ENCODE data around the gene TDRD15. TPM values are rescaled to one million over a fixed set of nuclear protein-coding genes. Genes with fewer than 3 reads are reported as not detected.
"Not testable (repeated sequence)": the region's sequence is repeated elsewhere in the genome, so short reads cannot be mapped to it uniquely, and the experiment has no call there.

TDRD15 gene
- polyA plus RNA-seq, 1 of the 3 experiments (the other 2 are of a cell fraction) = not detected

- TF ChIP-seq RAD21 (IDR thresholded peaks at IDR 0.05; ENCODE audit: low read length) (no peak), EZH2phosphoT487 (IDR thresholded peaks at IDR 0.05; ENCODE audit: borderline replicate concordance, low read depth) (no peak), SIN3A (IDR thresholded peaks at IDR 0.05; ENCODE audit: borderline replicate concordance, low read depth, low read length) (no peak), MEF2A (IDR thresholded peaks at IDR 0.05; ENCODE audit: borderline replicate concordance, low read depth) (no peak), FOXJ3 (CRISPR knock-in tag; IDR thresholded peaks at IDR 0.05) (no peak), TCF12 (IDR thresholded peaks at IDR 0.05) (no peak), CHD2 (IDR thresholded peaks at IDR 0.05; ENCODE audit: low read length, partially characterized antibody) (no peak)
These were observed 24.9 kb downstream of the TDRD15 start (continued) for GRCh38 chr2:21148718-21149117.

- CTCF ChIA-PET = interaction anchor here (0.6 kb wide), 1 partner anchor 26 kb away, joined by 3 read pairs; no protein-coding TSS in a partner anchor
- 26% methylated on average over 2 of the region's 2 CpGs for WGBS (ENCODE audit: low lambda C conversion rate)
- POLR2A ChIA-PET = not testable (repeated sequence)
These were observed 27.5 kb downstream of the TDRD15 start for GRCh38 chr2:21151234-21151633.

GRCh38 chr2:21155365-21156136, 31.8 kb downstream of the TDRD15 start:
- H3K79me2 ChIP-seq (ENCODE audit: insufficient read depth) = no peaks in the 10 kb centered on the region
- no peak for DNase-seq
- TF ChIP-seq SIN3A (IDR thresholded peaks at IDR 0.05; ENCODE audit: borderline replicate concordance, low read depth, low read length) (no peak), FOXM1 (IDR thresholded peaks at IDR 0.05; ENCODE audit: low read depth) (no peak), FOXJ3 (CRISPR knock-in tag; IDR thresholded peaks at IDR 0.05) (no peak), RXRA (IDR thresholded peaks at IDR 0.05; ENCODE audit: borderline replicate concordance, low read depth) (no peak), ELF1 (IDR thresholded peaks at IDR 0.05) (no peak), RCOR1 (IDR thresholded peaks at IDR 0.05; ENCODE audit: low read length) (no peak)
- H3K27me3 ChIP-seq (ENCODE audit: insufficient read depth) = no peaks in the 10 kb centered on the region
- POLR2A ChIA-PET = no interaction called here
- H3F3A ChIP-seq (replicated peaks; ENCODE audit: insufficient read depth) = no peaks in the 10 kb centered on the region
- CTCF ChIA-PET = interaction anchor here (1.4 to 2.1 kb wide), 3 partner anchors 9 to 374 kb away, joined by 3 to 6 read pairs (median 4); no protein-coding TSS in a partner anchor
- H3K4me3 ChIP-seq (ENCODE audit: low read depth in 2 of 2, low read length in 1 of 2) = no peak overlapping the region
- H3K36me3 ChIP-seq (replicated peaks in 1 of 2; ENCODE audit: control insufficient read depth in 1 of 2, insufficient read depth in 2 of 2, low read length in 1 of 2) = no peaks in the 10 kb centered on the region
- no peak overlapping the region for H3K27ac ChIP-seq (ENCODE audit: low read depth in 2 of 2, low read length in 1 of 2)
- H3K9me2 ChIP-seq = peaks cover 2% of the 10 kb centered on the region; the same call in 1 of the 2 replicates
- H3K4me1 ChIP-seq (ENCODE audit: control insufficient read depth in 1 of 2, insufficient read depth in 2 of 2, low read depth in 1 of 2, low read length in 1 of 2) = no peaks in the 10 kb centered on the region; a peak in 1 of 4 replicates
- 5% methylated on average over 3 of the region's 3 CpGs for WGBS (ENCODE audit: low lambda C conversion rate)
- H4K20me1 ChIP-seq (ENCODE audit: insufficient read depth) = no peaks in the 10 kb centered on the region
- no peak overlapping the region for H3K4me2 ChIP-seq
- H3K9me3 ChIP-seq = peaks cover under 1% of the 10 kb centered on the region; the same call in 1 of the 2 replicates
- H2AFZ ChIP-seq (ENCODE audit: low read depth) = no peak overlapping the region
- no peak overlapping the region for H3K9ac ChIP-seq

More at GRCh38 chr2:21151234-21151633, 27.5 kb downstream of the TDRD15 start:
- H3K79me2 ChIP-seq (ENCODE audit: insufficient read depth); H3K4me2 ChIP-seq; H3K27me3 ChIP-seq (ENCODE audit: insufficient read depth); H3K4me3 ChIP-seq (ENCODE audit: low read depth in 2 of 2, low read length in 1 of 2); H3K36me3 ChIP-seq (replicated peaks in 1 of 2; ENCODE audit: control insufficient read depth in 1 of 2, insufficient read depth in 2 of 2, low read length in 1 of 2); H3K9me3 ChIP-seq; H3K27ac ChIP-seq (ENCODE audit: low read depth in 2 of 2, low read length in 1 of 2); H3K4me1 ChIP-seq (ENCODE audit: control insufficient read depth in 1 of 2, insufficient read depth in 2 of 2, low read depth in 1 of 2, low read length in 1 of 2); H4K20me1 ChIP-seq (ENCODE audit: insufficient read depth); H2AFZ ChIP-seq (ENCODE audit: low read depth); H3K9me2 ChIP-seq; DNase-seq; H3F3A ChIP-seq (replicated peaks; ENCODE audit: insufficient read depth); H3K9ac ChIP-seq: not testable (repeated sequence)

All from SK-N-SH (cell line).